IPS-15b (cell line): ENCODE measurements around the gene FREM1.

Experiments
- H3K27me3 ChIP-seq: one replicate; pipeline ENCODE4 v1.6.1; 2013; ENCODE audit warnings: low read length; ENCODE audit not compliant: control insufficient read depth, insufficient read depth
- H3K36me3 ChIP-seq: one replicate; pipeline ENCODE4 v1.6.1; 2013; ENCODE audit warnings: low read length; ENCODE audit not compliant: control insufficient read depth, insufficient read depth
- H3K4me1 ChIP-seq: one replicate; pipeline ENCODE4 v1.6.1; 2013; ENCODE audit warnings: mild to moderate bottlenecking, low read length; ENCODE audit not compliant: control insufficient read depth, insufficient read depth
- H3K4me3 ChIP-seq: one replicate; pipeline ENCODE4 v1.5.1; 2013; ENCODE audit warnings: low read depth, low read length
- H3K9ac ChIP-seq: one replicate; pipeline ENCODE4 v1.6.1; 2013; ENCODE audit warnings: low read depth, mild to moderate bottlenecking, low read length
- H3K9me3 ChIP-seq: one replicate; pipeline ENCODE4 v1.6.1; 2013; ENCODE audit warnings: mild to moderate bottlenecking, low read length; ENCODE audit not compliant: control insufficient read depth, insufficient read depth

Gene FREM1

DNA sequence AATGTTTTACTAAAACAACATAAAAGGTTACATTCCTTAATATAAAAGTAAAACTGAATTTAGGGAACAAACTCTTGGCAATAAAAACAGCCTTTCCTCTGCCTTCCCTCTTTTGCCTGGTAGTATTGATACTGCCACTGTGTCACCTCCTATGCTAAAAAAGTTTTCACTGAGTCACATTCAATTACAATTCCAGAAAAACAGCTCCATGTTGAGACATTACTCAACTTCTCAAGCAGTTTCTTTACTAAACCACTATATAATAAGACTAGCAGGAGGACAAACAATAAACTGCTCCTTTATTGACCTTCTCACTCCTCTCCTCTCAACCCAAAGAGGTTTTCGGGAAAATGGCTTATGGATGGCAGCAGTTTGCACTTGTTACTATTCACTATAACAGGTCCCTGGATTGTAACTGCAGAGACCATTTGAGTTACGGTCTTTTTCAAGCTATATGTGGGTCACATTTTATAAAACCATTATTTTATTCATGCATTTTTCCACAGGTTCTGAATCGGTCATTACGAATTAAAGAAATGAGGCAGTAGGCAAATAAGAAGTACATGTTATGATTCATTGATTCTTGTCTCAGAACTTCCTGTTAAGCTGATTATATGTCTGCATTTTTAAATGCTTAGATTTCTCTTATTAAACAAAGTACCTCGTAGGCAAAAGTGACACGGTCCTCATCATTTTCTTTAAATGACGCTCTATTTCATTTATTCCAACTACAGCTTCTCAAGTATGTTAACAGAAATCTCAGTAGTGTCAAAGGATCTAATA is 219.1 kb downstream of the FREM1 start:
- Histone ChIP-seq H3K4me1 (no peaks in the 10 kb centered on the region), H3K9me3 (no peaks in the 10 kb centered on the region), H3K36me3 (no peaks in the 10 kb centered on the region), H3K27me3 (peaks cover 8% of the 10 kb centered on the region), H3K4me3 (no peak overlapping the region), H3K9ac (no peak overlapping the region)

GRCh38 chr9:14687042-14687719 is 223.0 kb downstream of the FREM1 start:
- Histone ChIP-seq H3K9me3 (no peaks in the 10 kb centered on the region), H3K4me3 (no peak overlapping the region), H3K4me1 (no peaks in the 10 kb centered on the region), H3K27me3 (no peaks in the 10 kb centered on the region), H3K36me3 (no peaks in the 10 kb centered on the region), H3K9ac (no peak overlapping the region)

DNA sequence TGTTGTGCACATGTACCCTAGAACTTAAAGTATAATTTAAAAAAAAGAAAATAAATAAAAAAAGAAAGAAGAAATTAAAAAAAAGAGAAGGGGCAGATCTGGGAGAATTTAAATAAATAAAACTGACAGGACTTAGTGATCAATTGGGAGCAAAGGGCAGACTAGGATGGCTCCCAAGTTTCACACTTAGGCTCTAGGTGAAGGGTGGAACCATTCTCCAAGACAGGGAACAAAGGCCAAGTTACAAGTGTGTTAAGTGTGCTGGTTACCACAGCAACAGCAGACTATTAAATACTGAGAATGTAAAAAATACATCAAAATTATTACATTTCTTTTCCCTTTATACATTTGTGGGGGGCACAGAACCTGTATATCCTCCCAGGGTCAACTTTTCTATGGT is 224.1 kb downstream of the FREM1 start:
- Histone ChIP-seq H3K9ac (no peak overlapping the region), H3K4me1 (no peaks in the 10 kb centered on the region), H3K4me3 (no peak overlapping the region), H3K27me3 (no peaks in the 10 kb centered on the region), H3K36me3 (no peaks in the 10 kb centered on the region), H3K9me3 (no peaks in the 10 kb centered on the region)
